HepG2 (cell line): Measurements from ENCODE around the gene CUL9. TPM values are rescaled to one million over a fixed set of nuclear protein-coding genes. Genes with fewer than 3 reads are reported as not detected.

ENCODE experiments used
- ARNT ChIP-seq: fragments of 450-650 bp; IDR thresholded peaks from 2 replicates; pipeline ENCODE4 v1.6.1; 2017
- ARNTL ChIP-seq: sonication (generic); formaldehyde crosslinking; IDR thresholded peaks from 2 replicates; pipeline ENCODE4 v1.4.0; 2020; ENCODE audit warnings: mild to moderate bottlenecking, missing genetic modification reagents
- ATF4 ChIP-seq, 2 experiments: fragments of 450-650 bp in 1 of 2; sonication (generic) in 1 of 2; formaldehyde crosslinking; IDR thresholded peaks; 2 replicates each; pipeline versions ENCODE4 v1.5.0 to v1.8.0; 2020 to 2022; ENCODE audit warnings: mild to moderate bottlenecking in 1 of 2, missing genetic modification reagents in 1 of 2
- FOXK2 ChIP-seq: fragments of 450-650 bp; IDR thresholded peaks from 2 replicates; pipeline ENCODE4 v1.6.1; 2016
- NFKBIZ ChIP-seq: IDR thresholded peaks from 2 replicates; pipeline ENCODE4 v1.6.1; 2018; ENCODE audit warnings: missing genetic modification reagents, missing compliant biosample characterization
- ONECUT2 ChIP-seq: sonication (generic); formaldehyde crosslinking; IDR thresholded peaks from 2 replicates; pipeline ENCODE4 v1.4.0; 2020; ENCODE audit warnings: missing genetic modification reagents
- PATZ1 ChIP-seq: sonication (generic); formaldehyde crosslinking; IDR thresholded peaks from 2 replicates; pipeline ENCODE4 v1.4.0; 2020; ENCODE audit warnings: missing genetic modification reagents
- RNF2 ChIP-seq: fragments of 450-650 bp; conservative IDR thresholded peaks from 2 replicates; pipeline ENCODE4 v1.6.1; 2016; ENCODE audit warnings: low read depth
- SMC3 ChIP-seq: IDR thresholded peaks from 2 replicates; pipeline ENCODE4 v1.6.1; 2011; ENCODE audit warnings: low read length, improper control_type of control experiment
- ZKSCAN1 ChIP-seq: fragments of 150-350 bp; IDR thresholded peaks from 2 replicates; pipeline ENCODE4 v1.6.1; 2014; ENCODE audit warnings: low read length
- ZMYM4 ChIP-seq: sonication (generic); formaldehyde crosslinking; IDR thresholded peaks from 2 replicates; pipeline ENCODE4 v1.8.1; 2023; ENCODE audit warnings: mild to moderate bottlenecking, missing genetic modification reagents
- ZNF180 ChIP-seq: sonication (generic); formaldehyde crosslinking; IDR thresholded peaks from 2 replicates; pipeline ENCODE4 v1.4.0; 2020; ENCODE audit warnings: low read depth, missing genetic modification reagents, borderline replicate concordance
- ZNF33A ChIP-seq: sonication (generic); formaldehyde crosslinking; IDR thresholded peaks from 2 replicates; pipeline ENCODE4 v1.5.1; 2020; ENCODE audit warnings: missing genetic modification reagents, mild to moderate bottlenecking, moderate library complexity, borderline replicate concordance
- ZNF550 ChIP-seq: sonication (generic); formaldehyde crosslinking; IDR thresholded peaks from 2 replicates; pipeline ENCODE4 v1.4.0; 2020; ENCODE audit warnings: mild to moderate bottlenecking, missing genetic modification reagents, borderline replicate concordance
- ZNF781 ChIP-seq: sonication (generic); formaldehyde crosslinking; IDR thresholded peaks from 2 replicates; pipeline ENCODE4 v1.5.1; 2020; ENCODE audit warnings: borderline replicate concordance, mild to moderate bottlenecking, missing genetic modification reagents; ENCODE audit errors: not compliant biosample characterization
- ZSCAN29 ChIP-seq: sonication (generic); formaldehyde crosslinking; conservative IDR thresholded peaks from 2 replicates; pipeline ENCODE4 v1.4.0; 2020; ENCODE audit warnings: mild to moderate bottlenecking, missing genetic modification reagents
- polyA plus RNA-seq, 8 experiments: library from polyadenylated mRNA; depleted of rRNA in 3 of 8; stranded (reverse) in 7 of 8; unstranded in 1 of 8; fragments of >200 nt; fragmentation: Illumina TruSeq in 4 of 8; extraction: Trizol in 4 of 8; gene quantifications; 2 replicates each; pipeline versions ENCODE4 v1.2.1 to v1.2.3, GENCODE V29; 2011 to 2016; ENCODE audit warnings: low read depth in 4 of 8, missing spikeins in 1 of 8, mixed read lengths in 1 of 8; ENCODE audit not compliant: insufficient read depth in 1 of 8
- total RNA-seq, 5 experiments: library from RNA; depleted of rRNA; stranded (reverse); fragments of >200 nt; fragmentation: Illumina TruSeq; extraction: Trizol; gene quantifications; 2 replicates each; pipeline ENCODE4 v1.2.3, GENCODE V29; 2016; ENCODE audit warnings: low read depth in 1 of 5
- TF ChIP-seq, protein P1 (sequence below): sonication (generic); formaldehyde crosslinking; IDR thresholded peaks from 2 replicates; pipeline ENCODE4 v1.9.0; 2021; ENCODE audit warnings: missing genetic modification reagents, mild to moderate bottlenecking, borderline replicate concordance
- TF ChIP-seq, protein P2 (sequence below): IDR thresholded peaks from 2 replicates; pipeline ENCODE4 v1.4.0; 2020; ENCODE audit warnings: mild to moderate bottlenecking, missing genetic modification reagents
- TF ChIP-seq, protein P3 (sequence below): sonication (generic); formaldehyde crosslinking; IDR thresholded peaks from 2 replicates; pipeline ENCODE4 v1.8.0; 2022; ENCODE audit warnings: missing genetic modification reagents, mild to moderate bottlenecking, moderate library complexity, borderline replicate concordance

The CUL9 gene
- total and polyA plus RNA-seq, 2 of the 13 experiments (the other 11 are each of a cell fraction or from before 2014, with no cell fraction given): 11.4 to 13.7 TPM

DNA sequence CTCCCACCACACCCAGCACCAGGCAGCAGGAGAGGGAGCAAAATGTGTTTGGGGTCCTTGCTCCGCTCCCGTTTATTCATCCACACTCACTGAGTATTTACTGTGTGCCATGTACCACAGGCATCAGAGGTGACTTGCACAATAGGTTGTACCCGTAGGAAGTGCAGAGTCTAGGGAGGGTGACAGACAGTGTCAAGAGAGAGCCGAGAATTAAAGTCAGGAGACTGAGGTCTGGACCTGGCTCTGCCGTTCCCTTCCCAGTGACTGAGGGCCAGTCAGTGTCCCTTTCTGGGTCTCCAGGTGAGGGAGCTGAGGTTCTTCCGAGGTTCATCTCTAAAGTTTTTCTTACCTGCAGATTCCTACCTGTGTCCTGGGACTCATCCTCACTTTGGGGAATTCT is 83.6 kb downstream of the CUL9 start (continued):
- no peak for TF ChIP-seq NFKBIZ (CRISPR knock-in tag)
- TF ChIP-seq ARNTL: no peak
- TF ChIP-seq ZNF781: no peak
- TF ChIP-seq ZNF33A (CRISPR knock-in tag): 0 out of 2 replicates have a peak, but pooled peaks have one; percentile 43
- no peak for TF ChIP-seq ATF4 (CRISPR knock-in tag; IDR thresholded peaks at IDR 0.05)
- TF ChIP-seq, protein P1, sequence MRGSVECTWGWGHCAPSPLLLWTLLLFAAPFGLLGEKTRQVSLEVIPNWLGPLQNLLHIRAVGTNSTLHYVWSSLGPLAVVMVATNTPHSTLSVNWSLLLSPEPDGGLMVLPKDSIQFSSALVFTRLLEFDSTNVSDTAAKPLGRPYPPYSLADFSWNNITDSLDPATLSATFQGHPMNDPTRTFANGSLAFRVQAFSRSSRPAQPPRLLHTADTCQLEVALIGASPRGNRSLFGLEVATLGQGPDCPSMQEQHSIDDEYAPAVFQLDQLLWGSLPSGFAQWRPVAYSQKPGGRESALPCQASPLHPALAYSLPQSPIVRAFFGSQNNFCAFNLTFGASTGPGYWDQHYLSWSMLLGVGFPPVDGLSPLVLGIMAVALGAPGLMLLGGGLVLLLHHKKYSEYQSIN (CRISPR knock-in tag): no peak
- TF ChIP-seq, protein P2, sequence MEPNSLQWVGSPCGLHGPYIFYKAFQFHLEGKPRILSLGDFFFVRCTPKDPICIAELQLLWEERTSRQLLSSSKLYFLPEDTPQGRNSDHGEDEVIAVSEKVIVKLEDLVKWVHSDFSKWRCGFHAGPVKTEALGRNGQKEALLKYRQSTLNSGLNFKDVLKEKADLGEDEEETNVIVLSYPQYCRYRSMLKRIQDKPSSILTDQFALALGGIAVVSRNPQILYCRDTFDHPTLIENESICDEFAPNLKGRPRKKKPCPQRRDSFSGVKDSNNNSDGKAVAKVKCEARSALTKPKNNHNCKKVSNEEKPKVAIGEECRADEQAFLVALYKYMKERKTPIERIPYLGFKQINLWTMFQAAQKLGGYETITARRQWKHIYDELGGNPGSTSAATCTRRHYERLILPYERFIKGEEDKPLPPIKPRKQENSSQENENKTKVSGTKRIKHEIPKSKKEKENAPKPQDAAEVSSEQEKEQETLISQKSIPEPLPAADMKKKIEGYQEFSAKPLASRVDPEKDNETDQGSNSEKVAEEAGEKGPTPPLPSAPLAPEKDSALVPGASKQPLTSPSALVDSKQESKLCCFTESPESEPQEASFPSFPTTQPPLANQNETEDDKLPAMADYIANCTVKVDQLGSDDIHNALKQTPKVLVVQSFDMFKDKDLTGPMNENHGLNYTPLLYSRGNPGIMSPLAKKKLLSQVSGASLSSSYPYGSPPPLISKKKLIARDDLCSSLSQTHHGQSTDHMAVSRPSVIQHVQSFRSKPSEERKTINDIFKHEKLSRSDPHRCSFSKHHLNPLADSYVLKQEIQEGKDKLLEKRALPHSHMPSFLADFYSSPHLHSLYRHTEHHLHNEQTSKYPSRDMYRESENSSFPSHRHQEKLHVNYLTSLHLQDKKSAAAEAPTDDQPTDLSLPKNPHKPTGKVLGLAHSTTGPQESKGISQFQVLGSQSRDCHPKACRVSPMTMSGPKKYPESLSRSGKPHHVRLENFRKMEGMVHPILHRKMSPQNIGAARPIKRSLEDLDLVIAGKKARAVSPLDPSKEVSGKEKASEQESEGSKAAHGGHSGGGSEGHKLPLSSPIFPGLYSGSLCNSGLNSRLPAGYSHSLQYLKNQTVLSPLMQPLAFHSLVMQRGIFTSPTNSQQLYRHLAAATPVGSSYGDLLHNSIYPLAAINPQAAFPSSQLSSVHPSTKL: peak; percentile 31; the same call in 1 of the 2 replicates
- TF ChIP-seq SMC3: peak; percentile 34
- TF ChIP-seq ZSCAN29 (CRISPR knock-in tag): no peak
- no peak for TF ChIP-seq ZNF180
- no peak for TF ChIP-seq ZNF550 (CRISPR knock-in tag)
- TF ChIP-seq RNF2: no peak
- TF ChIP-seq, protein P3, sequence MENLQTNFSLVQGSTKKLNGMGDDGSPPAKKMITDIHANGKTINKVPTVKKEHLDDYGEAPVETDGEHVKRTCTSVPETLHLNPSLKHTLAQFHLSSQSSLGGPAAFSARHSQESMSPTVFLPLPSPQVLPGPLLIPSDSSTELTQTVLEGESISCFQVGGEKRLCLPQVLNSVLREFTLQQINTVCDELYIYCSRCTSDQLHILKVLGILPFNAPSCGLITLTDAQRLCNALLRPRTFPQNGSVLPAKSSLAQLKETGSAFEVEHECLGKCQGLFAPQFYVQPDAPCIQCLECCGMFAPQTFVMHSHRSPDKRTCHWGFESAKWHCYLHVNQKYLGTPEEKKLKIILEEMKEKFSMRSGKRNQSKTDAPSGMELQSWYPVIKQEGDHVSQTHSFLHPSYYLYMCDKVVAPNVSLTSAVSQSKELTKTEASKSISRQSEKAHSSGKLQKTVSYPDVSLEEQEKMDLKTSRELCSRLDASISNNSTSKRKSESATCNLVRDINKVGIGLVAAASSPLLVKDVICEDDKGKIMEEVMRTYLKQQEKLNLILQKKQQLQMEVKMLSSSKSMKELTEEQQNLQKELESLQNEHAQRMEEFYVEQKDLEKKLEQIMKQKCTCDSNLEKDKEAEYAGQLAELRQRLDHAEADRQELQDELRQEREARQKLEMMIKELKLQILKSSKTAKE (CRISPR knock-in tag): no peak
- TF ChIP-seq ONECUT2 (CRISPR knock-in tag): no peak
- TF ChIP-seq ARNT: no peak
- TF ChIP-seq ZMYM4 (CRISPR knock-in tag): no peak
- no peak for TF ChIP-seq FOXK2
- 0 out of 2 replicates have a peak, but pooled peaks have one; percentile 47 for TF ChIP-seq PATZ1 (CRISPR knock-in tag)
- no peak for TF ChIP-seq ZKSCAN1
